Right atrium auricular region (tissue), 2 donors: Measurements from ENCODE around the gene PALB2. TPM values are rescaled to one million over a fixed set of nuclear protein-coding genes. Genes with fewer than 3 reads are reported as not detected.
A peak's percentile ranks its signal among the peaks of the same experiment; 100 is the strongest.

ENCODE experiments used
- DNase-seq: peaks from one replicate; pipeline ENCODE4 v3.0.0-alpha.2; 2019; ENCODE audit warnings: low spot score
- H3K27ac ChIP-seq, 2 donors: fragments of 200-600 bp; sonication (generic); 1 replicate in 1 of 2; 2 replicates in 1 of 2; pipeline ENCODE4 v1.5.1; 2016 to 2019
- H3K27me3 ChIP-seq, 2 donors: fragments of 200-600 bp; sonication (generic); one replicate each; pipeline versions ENCODE4 v1.5.1 to v1.6.0; 2017 to 2019
- H3K36me3 ChIP-seq: fragments of 200-600 bp; sonication (generic); one replicate; pipeline ENCODE4 v1.5.1; 2016
- H3K4me1 ChIP-seq, 2 donors: fragments of 200-600 bp; sonication (generic); one replicate each; pipeline versions ENCODE4 v1.5.1 to v1.6.0; 2017 to 2019
- H3K4me3 ChIP-seq, 2 donors: fragments of 200-600 bp; sonication (generic); 1 replicate in 1 of 2; 2 replicates in 1 of 2; pipeline ENCODE4 v1.5.1; 2017 to 2019; ENCODE audit warnings: mild to moderate bottlenecking in 1 of 2, moderate library complexity in 1 of 2
- H3K9me3 ChIP-seq, 2 donors: fragments of 200-600 bp; sonication (generic); one replicate each; pipeline ENCODE4 v1.5.1; 2019
- CTCF ChIP-seq, 2 donors: fragments of 200-600 bp; sonication (generic); IDR thresholded peaks; one replicate each; pipeline ENCODE4 v1.5.1; 2019; ENCODE audit warnings: antibody characterized with exemption in 2 of 2
- total RNA-seq, 2 donors: library from RNA; depleted of rRNA; stranded (reverse); fragments of >200 nt; gene quantifications; one replicate each; pipeline ENCODE4 v1.1.0, GENCODE V29; 2016

The PALB2 gene
- total RNA-seq, 2 donors from 2014 or later, result 4.7 TPM

- Histone ChIP-seq H3K4me1 (peaks cover 0 to 43% of the 10 kb centered on the region in 2 donors), H3K9me3 (no peaks in the 10 kb centered on the region), H3K27me3 (no peaks in the 10 kb centered on the region), H3K36me3 (peaks cover 22% of the 10 kb centered on the region), H3K4me3 (peak within 1 kb of the TSS; percentile 71 to 81), H3K27ac (peak within 1 kb of the TSS; percentile 87 to 88)
- TF ChIP-seq CTCF (IDR thresholded peaks at IDR 0.05), result peak; percentile 99 to 100
- peak; percentile 85 for DNase-seq
Measured at GRCh38 chr16:23595951-23596720, 45.0 kb downstream of the PALB2 start, which contains the start of gene NDUFAB1. TSS of gene NDUFAB1 (minus strand) at chr16:23596316. CDS start at chr16:23596290, 26 bp downstream.

GRCh38 chr16:23595246-23595950 is 45.7 kb downstream of the PALB2 start:
- peaks cover 0 to 46% of the 10 kb centered on the region in 2 donors for H3K4me1 ChIP-seq
- no peaks in the 10 kb centered on the region for H3K9me3 ChIP-seq
- peaks cover 30% of the 10 kb centered on the region for H3K36me3 ChIP-seq
- no peaks in the 10 kb centered on the region for H3K27me3 ChIP-seq
- H3K27ac ChIP-seq, result peak overlapping the region; percentile 87 to 88
- no peak for DNase-seq
- peak overlapping the region; percentile 71 to 81 for H3K4me3 ChIP-seq
- TF ChIP-seq CTCF (IDR thresholded peaks at IDR 0.05), result no peak

- H3K36me3 ChIP-seq, result peaks cover 42% of the 10 kb centered on the region
- no peak for TF ChIP-seq CTCF (IDR thresholded peaks at IDR 0.05)
- no peaks in the 10 kb centered on the region for H3K9me3 ChIP-seq
- H3K4me1 ChIP-seq, result peaks cover 0 to 46% of the 10 kb centered on the region in 2 donors
- DNase-seq, result no peak
- H3K27ac ChIP-seq, result peak overlapping the region; percentile 87 to 88
- peak overlapping the region; percentile 71 to 81 for H3K4me3 ChIP-seq
- H3K27me3 ChIP-seq, result no peaks in the 10 kb centered on the region
Measured at GRCh38 chr16:23594186-23594585, 46.9 kb downstream of the PALB2 start.

GRCh38 chr16:23590181-23590580 is 50.9 kb downstream of the PALB2 start:
- H3K27ac ChIP-seq, result peak overlapping the region in 1 of 2 donors; percentile 87
- H3K27me3 ChIP-seq, result no peaks in the 10 kb centered on the region
- H3K4me1 ChIP-seq, result peaks cover 0 to 51% of the 10 kb centered on the region in 2 donors
- no peaks in the 10 kb centered on the region for H3K9me3 ChIP-seq
- no peak overlapping the region for H3K4me3 ChIP-seq
- peaks cover 81% of the 10 kb centered on the region for H3K36me3 ChIP-seq
- DNase-seq, result no peak
- TF ChIP-seq CTCF (IDR thresholded peaks at IDR 0.05), result no peak

- peak overlapping the region; percentile 36 to 87 for H3K27ac ChIP-seq
- H3K36me3 ChIP-seq, result peaks cover 83% of the 10 kb centered on the region
- H3K27me3 ChIP-seq, result no peaks in the 10 kb centered on the region
- no peak overlapping the region for H3K4me3 ChIP-seq
- DNase-seq, result no peak
- peaks cover 0 to 38% of the 10 kb centered on the region in 2 donors for H3K4me1 ChIP-seq
- H3K9me3 ChIP-seq, result no peaks in the 10 kb centered on the region
- no peak for TF ChIP-seq CTCF (IDR thresholded peaks at IDR 0.05)
Measured at GRCh38 chr16:23587726-23588125, 53.4 kb downstream of the PALB2 start.
